ENCODE measurements around the gene LILRA6.
"Not testable (repeated sequence)": the region's sequence is repeated elsewhere in the genome, so short reads cannot be mapped to it uniquely, and the experiment has no call there.

The LILRA6 gene

GRCh38 chr19:54262066-54262465 is 19.5 kb upstream of the LILRA6 start:
- DNase-seq = no peak

GRCh38 chr19:54257116-54257480 is 14.5 kb upstream of the LILRA6 start, which contains the start of gene LILRB5:
LILRB5 (minus strand) TSS chr19:54257273; CDS start chr19:54257193, 80 bp downstream.
- DNase-seq = no peak

- no peak for DNase-seq
Observed at GRCh38 chr19:54256250-54257115, 13.9 kb upstream of the LILRA6 start.

GRCh38 chr19:54255105-54255775 is 12.7 kb upstream of the LILRA6 start:
- no peak for DNase-seq

- DNase-seq = no peak
Observed at GRCh38 chr19:54254195-54254906, 11.8 kb upstream of the LILRA6 start.

- no peak for DNase-seq
Observed at GRCh38 chr19:54253331-54254194, 11.0 kb upstream of the LILRA6 start.

- DNase-seq = no peak
Observed at GRCh38 chr19:54252845-54253244, 10.3 kb upstream of the LILRA6 start.

- DNase-seq = no peak
Observed at GRCh38 chr19:54252243-54252642, 9.7 kb upstream of the LILRA6 start.

GRCh38 chr19:54248016-54248601 is 5.5 kb upstream of the LILRA6 start:
- DNase-seq = no peak

- DNase-seq = no peak
Observed at GRCh38 chr19:54247106-54247930, 4.7 kb upstream of the LILRA6 start.

- no peak for DNase-seq
Observed at GRCh38 chr19:54245936-54246335, 3.3 kb upstream of the LILRA6 start.

- not testable (repeated sequence) for DNase-seq
Observed at GRCh38 chr19:54243809-54244208, 1.2 kb upstream of the LILRA6 start.

- not testable (repeated sequence) for DNase-seq
Observed at GRCh38 chr19:54242234-54242633, 356 bp downstream of the LILRA6 start.

GRCh38 chr19:54240372-54241336 is 1.9 kb downstream of the LILRA6 start:
- not testable (repeated sequence) for DNase-seq

- not testable (repeated sequence) for DNase-seq
Observed at GRCh38 chr19:54239491-54240371, 2.9 kb downstream of the LILRA6 start.

- no peak for DNase-seq
Observed at GRCh38 chr19:54233941-54234340, 8.6 kb downstream of the LILRA6 start.

GRCh38 chr19:54231077-54231931 is 11.3 kb downstream of the LILRA6 start:
- DNase-seq = peak; percentile 56

GRCh38 chr19:54230031-54230430 is 12.6 kb downstream of the LILRA6 start:
- DNase-seq = no peak
